A673 (cell line): ENCODE measurements around the gene CAPN10.

Experiments used
- CTCF ChIP-seq: fragments of 300-800, 200-600 bp; sonication (generic); conservative IDR thresholded peaks from 2 replicates; pipeline ENCODE4 v1.5.1; 2017; ENCODE audit warnings: low read depth, mild to moderate bottlenecking, antibody characterized with exemption, low read length, moderate library complexity, mixed read lengths
- EZH2 ChIP-seq: fragments of 200-600 bp; sonication (generic); IDR thresholded peaks from 2 replicates; pipeline ENCODE4 v1.6.1; 2017; ENCODE audit warnings: borderline replicate concordance, low read depth, mild to moderate bottlenecking, mixed read lengths, antibody characterized with exemption, low read length; ENCODE audit not compliant: poor library complexity, severe bottlenecking

DNA sequence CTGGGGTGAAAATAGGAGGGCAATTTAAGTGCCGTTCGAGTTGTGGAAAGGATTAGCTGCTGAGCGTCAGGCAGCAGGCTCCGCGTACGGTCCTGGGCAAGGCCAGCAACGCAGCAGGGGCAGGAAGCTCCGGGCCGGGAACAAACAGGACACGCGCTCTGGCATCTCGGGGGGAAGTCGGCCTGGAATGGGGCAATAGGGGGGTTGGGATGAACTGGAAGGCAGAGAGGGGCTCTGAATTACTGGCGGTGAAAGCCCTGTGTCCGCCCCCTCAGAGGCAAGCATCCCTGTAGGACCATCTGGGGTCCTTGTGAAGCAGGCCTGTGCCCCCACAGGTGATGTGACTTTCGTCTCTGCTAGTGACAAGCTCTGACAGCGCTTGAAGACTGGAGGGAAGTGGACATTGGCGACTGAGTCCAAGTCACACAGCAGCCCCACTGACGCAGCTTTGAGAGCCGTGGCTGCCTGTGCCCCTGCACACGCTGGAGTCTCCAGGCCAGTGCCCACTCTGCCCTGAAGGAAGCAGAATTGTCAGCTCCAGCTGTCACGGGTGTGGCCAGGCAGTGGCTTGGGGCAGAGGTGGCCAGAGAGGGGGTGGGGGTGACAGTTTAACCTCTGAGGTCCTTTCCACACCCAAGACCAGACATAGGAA lies 61.1 kb downstream of the CAPN10 start:
- TF ChIP-seq CTCF (no peak), EZH2 (no peak)
